Smooth muscle cell of the brain vasculature (primary cell): ENCODE results near the gene LRMDA.

Source experiments
- DNase-seq: peaks from one replicate; pipeline ENCODE4 v3.0.0-alpha.2; 2012; ENCODE audit warnings: low read depth, low spot score

The LRMDA gene

DNA sequence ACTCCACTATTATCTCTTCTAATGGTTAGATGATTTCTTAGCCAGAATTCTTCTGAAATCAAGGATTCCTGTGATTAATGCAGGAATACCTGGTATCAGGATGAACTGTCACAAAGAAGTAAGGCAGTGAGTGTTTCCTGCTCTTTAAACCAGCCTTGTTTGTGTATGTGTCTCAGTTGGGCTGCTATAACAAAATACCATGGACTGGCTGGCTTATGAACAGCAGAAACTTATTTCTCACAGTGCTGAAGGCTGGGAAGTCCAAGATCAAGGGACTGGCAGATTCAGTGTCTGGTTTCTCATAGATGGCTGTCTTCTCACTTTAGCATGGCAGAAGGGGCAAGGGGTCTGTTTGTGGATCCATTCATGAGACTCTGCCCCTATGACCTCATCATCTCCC is 42.7 kb downstream of the LRMDA start:
- no peak for DNase-seq

DNA sequence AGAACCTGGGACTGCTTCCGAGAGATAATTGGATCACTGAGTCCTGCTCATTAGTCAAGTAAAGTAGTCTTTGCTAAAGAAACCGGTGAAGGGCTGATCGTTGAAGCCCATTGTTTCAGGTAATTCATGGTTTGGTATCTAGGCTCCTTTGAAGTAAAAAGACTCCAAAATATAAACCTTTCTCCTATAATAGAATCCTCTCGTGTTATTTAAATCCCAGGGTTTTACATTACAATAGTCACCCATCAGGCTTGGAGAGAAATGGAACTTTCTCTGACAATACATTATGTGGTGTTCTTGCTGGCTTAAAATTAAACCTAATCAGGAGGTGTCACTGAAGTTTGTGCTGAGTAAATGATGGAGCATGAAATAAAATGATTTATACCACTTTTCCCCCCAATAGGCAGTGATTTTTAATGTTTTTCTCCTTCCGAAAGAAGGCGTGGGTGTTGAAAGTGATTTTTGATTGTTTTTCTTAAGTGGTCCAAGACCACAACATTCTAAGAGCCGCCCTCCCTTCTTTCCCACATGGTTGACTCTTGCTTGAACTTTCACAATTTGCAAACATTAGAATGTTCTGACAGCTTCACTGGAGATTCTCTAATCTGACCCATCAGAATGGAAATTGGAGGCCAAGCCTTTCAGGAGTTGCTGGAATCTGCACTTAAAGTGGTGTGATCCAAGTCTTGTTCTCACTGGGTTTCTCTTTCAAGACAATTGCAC is 44.2 kb downstream of the LRMDA start:
- DNase-seq = no peak

DNA sequence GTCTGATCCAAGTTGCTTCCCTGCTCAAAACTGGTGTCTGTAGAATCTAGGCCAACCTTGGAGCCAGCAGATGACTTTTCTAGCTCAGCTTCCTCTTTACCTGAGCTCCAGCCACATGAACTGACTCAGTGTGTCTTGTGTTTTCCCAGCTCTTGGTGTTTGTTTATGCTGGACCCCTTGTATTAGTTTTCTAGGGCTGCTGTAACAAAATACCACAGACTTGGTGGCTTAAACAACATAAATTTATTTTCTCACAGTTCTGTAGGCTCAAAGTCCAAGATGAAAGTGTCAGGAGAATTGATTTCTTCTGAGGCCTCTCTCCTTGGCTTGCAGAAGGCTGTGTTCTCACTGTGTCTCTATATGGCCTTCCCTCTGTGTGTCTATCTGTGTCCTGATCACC is 45.1 kb downstream of the LRMDA start:
- no peak for DNase-seq

DNA sequence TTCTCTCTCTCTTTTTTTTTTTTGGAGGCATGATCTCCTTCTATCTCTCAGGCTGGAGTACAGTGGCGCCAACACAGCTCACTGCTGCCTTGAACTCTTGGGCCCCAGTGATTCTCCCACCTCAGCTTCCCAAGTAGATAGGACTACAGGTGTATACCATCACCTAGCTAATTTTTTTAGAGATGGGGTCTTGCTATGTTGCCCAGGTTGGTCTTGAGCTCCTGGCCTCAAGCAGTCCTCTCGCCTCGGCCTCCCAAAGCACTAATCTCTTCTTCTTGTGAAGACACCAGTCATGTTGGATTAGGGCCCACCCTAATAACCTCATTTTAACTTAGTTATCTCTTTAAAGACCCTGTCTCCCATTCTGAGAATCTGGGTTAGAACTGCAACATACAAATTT is 45.6 kb downstream of the LRMDA start:
- DNase-seq = no peak

DNA sequence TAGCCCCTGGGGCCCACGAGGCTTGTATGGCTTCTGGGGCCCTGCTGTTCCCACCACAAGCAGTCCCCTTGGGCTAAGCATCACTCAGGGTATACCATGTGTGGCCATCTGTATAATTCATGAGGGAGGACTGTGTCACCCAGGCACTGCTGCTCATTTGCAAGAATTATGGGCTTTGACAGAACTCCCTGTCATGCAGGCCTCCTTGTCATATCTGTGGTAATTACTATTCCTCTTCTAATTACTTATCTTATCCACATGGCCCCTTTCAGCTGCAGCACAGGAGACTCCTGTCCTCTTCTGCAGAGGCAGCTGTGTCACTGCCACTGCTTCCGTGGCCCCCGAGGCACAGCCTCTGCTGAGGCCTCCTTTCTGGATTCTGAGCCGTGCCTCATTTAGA is 46.3 kb downstream of the LRMDA start:
- no peak for DNase-seq

DNA sequence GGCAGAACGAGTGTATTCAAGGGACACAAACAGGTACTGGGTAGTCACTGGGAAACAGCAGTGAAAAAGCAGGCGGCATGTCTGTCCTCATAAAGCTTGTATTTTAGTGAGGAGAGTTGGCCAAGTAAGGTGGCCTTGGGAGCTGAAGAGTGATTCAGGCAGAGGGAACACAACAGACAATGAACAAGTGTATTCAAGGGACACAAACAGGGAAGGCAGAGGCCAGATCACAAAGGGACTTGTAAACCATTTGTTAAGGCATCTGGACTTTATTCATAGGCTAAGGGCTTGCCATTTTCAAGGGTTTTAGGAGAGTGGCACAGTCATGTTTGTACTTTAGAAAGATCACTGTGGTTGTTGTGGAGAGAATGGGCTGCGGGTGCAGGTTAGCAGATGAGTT is 49.0 kb downstream of the LRMDA start:
- no peak for DNase-seq

DNA sequence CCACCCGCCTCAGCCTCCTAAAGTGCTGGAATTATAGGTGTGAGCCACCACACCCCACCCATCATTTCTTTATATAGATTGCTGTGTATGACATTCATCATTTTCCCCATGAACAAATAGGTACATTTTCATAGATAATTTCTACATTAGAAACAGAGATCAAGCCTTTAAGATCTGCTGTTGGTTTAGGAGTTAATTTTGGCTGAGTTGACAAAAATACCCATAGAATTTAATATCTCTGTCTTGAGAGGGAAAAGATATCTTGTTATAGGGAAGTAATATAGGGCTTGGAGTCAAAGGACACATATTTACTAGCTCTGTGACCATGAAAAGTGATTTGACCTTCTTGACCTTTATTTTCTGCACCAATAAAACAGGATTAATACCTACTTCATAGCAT is 51.8 kb downstream of the LRMDA start:
- DNase-seq = no peak

DNA sequence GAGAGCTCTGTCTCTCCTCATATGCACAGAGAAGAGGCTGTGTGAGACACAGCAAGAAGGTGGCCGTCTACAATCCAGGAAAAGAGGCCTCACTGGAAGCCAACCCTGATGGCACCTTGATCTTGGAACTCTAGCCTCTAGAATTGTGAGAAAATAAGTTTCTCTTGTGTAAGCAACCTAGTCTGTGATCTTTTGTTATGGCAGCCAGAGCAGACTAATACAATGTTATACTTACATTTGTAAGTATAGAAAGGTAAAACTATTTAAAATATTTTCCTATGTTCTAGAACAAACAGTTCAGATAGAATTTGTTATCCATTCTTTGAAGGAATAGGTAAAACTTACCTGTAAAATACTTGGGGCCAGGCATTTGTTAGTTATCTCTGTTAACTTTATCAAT is 53.3 kb downstream of the LRMDA start:
- no peak for DNase-seq

DNA sequence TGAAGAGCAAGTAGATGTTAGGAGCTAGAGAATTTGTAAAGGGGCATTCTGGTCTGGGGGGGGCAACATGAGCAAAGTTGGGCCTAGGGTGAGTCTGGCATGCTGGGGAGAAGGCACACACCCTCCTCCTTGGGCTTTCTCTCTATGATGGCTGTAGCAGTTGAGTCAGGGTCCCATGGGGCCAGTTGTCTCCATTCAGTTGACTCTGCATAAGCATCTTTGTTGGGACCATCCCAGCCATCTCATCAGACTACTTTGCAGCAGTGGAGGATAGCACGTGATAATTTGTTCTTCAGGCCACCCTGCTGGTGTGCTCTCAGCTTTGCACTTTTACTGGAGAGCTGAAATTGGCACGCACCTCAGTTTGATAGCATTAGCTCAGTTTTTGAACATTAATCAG is 55.2 kb downstream of the LRMDA start:
- no peak for DNase-seq

DNA sequence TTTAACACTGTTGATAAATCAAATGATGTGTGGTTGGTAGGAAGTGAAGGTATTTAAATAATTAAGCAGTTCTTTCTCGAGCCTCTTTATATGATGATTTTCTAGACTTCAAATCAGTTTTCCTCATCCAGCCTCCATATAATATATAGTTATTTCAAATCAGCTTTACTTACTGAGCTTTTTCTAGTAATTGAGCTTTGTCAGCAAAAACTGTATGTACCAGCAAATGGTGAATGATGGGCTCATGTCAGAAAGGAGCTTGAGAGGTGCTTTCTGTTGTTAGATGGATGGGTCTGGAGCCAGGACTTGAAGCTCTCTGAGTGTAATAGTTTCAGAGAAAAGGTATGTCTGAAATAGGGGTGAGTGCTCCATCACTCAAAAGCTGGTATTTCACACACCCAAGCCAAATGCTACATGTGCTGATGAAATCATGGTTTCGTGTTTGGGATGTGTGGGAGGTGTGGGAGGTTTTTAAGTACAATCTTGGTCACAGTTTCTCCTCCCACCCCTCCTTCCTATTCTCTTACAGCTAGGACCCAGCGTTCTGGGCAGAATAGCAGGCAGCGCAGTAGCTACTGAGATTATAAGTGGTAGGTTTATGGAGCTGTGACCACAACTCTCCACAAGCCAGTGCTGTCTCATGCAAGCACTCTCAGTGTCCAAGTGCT is 55.8 kb downstream of the LRMDA start:
- DNase-seq = no peak

DNA sequence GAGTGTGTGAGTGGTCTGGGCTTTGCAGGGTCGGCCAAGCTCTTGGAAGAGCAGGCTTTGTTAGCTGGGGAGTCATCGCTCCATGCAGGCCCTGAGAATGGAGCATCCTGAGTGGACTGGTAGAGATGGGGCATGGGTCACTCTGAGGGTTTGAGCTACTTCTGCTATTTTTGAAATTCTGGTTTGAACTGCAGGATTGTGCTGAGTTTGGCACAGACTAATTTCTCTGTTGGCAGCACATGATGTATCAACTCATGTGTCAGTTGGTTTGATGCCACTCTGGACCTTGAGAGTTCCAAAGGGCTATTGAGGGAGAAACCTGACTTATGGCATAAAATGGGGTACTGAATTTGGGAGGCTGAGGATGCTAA is 56.3 kb downstream of the LRMDA start:
- no peak for DNase-seq

DNA sequence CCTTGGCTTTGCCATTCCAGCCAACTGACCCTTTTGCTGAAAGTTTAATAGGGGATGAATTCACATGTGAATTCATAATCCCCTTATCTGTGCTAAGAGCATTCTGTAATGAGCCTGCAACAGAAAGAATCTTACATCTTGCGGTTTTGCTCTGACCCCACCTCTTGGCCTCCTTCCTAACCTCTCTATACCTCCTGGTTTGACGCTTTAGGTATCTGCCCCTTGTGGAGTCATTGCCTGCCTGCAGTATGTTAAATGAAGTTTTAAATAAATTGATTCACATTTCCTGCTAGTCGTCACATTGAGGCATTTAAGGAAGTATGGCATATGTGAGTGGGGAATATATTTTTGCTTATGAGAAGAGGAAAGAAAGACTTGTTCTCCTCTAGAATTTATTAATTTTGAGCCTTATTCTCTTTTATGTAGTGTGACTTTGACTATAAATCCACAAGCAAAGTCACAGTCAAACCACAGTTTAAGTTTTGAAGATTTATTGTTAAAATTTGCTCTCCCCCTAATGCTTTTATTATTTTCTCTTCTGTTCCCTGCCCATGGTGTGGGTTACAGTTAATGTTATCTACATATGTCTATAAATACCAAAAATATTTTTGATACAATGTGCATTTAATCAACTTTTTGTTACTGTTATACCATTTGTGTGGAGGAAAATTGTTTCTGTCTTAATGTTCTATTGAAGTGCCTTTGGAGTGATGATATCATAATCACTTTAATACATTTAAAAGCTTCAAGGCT is 60.9 kb downstream of the LRMDA start:
- DNase-seq = no peak

DNA sequence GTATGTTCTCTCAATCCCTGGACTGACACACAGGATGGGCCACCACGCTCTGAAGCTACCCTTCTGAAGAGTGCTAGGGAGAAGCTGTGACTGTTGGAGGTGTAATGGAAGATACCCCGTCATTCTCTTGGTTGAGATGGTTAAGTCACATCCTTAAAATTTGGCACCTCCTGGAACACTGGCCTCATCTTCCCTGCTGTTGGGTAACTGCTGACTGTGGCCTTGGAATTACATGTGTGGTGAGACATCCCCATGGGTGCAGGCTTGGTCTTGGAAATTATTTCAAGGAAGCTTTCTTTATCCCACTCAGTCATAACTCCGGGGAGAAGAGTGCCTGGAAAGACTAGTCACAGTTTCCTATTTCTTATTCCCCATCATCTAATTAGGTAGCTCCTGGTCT is 62.0 kb downstream of the LRMDA start:
- no peak for DNase-seq

DNA sequence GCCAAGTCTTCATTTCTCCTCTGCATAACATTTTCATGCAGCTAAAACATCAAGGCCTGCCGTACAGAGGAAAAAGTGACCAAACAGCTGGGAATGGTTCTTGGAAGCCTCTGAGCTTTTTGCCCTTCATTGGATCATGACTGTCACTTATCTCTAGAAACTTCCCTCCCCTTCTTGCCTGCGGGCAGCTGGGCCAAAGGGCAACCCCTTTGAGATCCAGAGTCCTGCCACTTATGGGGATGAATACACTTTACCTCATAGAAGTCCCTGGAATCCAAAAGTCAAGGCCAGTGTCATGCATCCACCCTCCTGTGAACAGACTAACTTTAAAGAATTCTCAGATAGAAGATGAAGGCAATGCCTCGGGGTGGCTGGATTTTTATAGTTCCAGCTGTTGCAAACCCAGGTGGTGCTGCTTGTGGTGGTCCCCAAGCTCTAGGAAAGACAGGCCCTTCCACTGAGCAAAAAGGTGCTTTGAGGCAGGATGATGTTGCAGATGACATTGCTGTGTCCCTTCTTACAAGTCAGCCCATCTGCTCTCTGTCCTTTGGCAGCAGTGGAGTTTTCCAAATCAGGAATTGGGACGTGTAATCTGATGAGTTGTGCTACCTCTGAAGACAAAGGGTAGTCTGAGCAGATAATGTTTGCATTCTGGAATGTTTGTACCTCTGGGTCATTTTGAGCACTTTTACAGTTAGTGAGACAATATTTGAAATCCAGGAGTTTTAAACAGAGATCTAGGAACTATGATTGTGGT is 64.2 kb downstream of the LRMDA start:
- DNase-seq = no peak

DNA sequence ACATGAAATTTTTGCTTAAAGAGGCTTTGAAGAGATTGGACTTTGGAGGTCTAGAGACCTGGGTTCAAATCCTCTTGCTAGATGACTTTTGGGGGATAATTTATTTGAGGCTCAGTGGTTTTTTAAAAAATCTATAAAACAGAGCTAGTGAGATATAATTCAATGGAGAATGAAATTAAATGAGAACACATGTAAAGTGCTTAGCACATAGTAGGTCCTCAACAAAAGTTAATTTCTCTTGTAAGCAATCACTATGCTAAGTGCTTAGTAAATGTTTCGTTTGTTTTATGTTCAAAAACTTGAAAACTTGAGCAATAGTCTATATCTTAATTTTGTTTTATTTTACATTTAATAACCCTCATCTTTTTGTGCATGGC is 64.8 kb downstream of the LRMDA start:
- no peak for DNase-seq

DNA sequence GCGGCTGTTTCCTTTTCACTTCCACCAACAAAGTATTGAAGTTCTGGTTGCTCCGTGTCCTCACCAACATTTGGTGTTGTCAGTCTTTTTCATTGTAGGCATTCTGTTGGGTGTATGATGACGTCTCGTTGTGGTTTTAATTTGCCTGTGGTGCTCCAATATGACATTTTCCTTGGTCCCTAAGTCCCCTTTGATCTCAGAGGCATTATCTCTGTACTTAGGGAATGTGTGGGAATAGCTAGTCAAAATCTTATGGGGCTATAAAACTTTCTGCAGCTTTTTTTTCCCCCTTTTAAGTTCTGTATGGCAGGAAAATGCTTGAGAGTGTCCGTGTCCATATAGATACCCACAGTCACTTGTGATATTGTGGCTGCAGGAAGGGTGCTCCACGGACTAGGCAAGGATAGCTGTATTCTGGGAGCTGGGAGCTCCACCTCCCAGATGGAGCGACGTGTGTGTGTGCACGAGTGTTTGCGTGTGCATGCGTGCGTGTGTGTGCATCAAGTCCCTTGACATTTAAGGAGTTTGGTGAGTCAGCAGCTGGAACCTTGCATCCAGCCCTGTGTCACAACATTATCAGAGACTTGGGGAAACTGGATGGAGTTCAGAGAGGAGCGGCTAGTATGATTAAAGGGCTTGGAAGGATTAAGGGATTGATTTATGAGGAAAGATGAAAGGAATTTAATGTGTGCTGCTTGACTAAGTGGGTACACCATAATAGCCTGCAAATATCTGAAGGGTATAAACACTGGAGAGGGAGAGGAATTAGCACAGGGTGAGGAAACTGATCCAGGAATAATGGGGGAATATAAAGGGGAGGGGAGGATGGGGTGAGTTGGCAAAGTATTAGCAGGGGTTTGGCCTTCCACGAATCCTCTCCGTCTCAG is 66.8 kb downstream of the LRMDA start:
- no peak for DNase-seq

DNA sequence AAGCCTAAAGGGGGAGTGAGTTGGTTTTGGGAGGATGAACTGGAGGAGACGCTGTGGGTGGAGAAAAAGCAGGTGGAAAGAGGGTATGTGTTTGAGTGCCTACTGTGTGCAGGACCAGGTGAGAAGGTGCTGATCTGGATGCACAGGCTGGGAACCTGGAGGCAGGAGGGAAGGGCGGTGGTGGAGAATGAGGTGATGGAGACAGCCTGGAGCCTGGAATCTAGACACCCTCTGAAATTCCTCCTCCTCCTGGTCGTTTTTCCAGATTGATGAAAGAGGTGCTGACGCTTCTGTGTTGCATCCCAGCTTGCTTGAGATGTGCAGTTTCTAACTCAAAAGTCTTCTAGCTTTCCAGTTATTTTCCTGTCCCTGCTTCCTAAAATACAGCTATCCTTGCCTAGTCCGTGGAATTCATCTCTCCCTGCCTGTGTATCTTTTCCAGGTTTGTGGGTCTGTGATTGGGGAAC is 67.5 kb downstream of the LRMDA start:
- DNase-seq = no peak

DNA sequence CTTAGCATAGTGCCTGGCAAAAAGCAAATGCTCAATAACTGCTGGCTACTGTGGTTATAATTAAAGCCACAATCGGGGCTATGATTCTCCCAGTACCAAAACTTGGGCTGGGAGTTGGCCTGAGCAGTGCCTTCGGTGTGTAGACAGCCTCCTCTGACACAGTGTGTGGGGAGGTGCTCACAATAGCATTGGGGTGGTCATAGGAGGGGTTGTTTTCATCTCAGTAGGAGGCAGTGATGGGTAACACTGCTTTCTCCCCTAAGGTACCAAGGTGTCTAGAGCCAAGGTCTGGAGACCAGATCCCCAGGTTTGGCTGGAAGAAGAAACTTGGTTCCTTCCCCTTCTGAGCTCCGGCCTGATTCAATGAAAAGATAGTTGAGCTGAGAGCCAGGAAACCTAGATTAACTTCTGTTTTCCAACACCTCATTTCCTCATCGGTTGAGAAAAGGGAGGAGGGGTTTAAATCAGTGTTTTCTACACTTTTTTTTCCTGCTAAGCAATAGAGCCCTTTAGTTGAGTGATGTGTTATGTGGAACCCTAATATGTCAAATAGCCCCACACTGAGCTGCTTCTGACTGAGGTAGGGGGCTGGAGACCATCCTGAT is 68.2 kb downstream of the LRMDA start:
- no peak for DNase-seq

DNA sequence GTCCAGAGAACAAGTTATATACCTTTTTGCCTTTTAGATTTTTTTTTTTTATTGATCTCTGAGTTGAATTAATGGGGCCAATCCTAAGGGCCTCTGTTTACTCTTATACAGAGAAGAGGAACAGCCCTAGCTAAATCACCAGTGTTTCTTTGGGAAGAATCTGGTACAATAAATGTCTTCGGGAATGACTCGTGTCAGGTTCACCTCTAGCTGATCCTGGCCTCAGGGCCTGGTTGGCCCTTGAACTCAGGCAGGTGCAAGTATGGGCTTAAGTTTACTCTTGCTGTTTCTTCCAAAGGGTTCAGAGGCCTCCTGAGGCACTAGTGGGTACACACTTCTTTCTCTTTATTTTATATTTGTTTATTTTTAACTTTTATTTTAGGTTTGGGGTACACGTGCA is 71.0 kb downstream of the LRMDA start:
- no peak for DNase-seq

DNA sequence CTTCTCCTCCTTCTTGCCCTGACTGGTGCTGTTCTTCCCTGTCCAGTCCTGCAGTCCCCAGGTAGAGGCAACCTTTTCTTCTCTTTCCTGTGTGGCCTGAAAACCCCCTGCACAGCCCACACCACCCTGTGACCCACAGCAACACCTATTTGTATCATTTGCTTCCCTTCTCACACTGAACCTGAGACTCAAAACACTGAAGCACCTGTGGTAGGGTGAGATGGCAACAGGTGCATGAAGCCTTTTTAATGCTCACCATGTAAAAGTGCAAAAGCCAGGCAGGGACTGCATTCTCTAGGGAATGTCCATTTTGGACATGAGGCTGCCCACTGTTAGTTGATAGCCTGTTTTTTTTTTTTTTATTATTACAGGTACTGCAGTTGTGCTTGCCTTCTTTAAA is 71.4 kb downstream of the LRMDA start:
- no peak for DNase-seq

DNA sequence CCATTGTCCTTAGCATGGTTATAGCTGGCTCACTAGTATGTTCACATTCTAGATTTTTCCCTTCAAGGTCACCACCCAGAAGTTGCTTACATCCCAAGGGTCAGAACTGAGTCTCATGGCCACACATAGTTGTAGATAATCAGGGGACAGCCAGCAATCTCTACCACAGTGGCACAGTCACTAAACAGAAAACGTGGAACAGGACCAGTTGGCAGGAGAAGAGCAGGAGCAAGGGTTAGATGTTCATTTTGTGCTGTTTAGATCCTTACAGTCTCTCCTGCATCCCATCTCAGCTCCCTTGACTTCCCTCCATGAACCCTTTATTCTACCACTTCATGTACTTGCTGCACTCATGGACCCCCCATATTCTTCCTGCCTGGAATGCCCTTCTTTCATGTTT is 73.9 kb downstream of the LRMDA start:
- DNase-seq = no peak
